ENCODE measurements around the gene NSRP1.

DNA sequence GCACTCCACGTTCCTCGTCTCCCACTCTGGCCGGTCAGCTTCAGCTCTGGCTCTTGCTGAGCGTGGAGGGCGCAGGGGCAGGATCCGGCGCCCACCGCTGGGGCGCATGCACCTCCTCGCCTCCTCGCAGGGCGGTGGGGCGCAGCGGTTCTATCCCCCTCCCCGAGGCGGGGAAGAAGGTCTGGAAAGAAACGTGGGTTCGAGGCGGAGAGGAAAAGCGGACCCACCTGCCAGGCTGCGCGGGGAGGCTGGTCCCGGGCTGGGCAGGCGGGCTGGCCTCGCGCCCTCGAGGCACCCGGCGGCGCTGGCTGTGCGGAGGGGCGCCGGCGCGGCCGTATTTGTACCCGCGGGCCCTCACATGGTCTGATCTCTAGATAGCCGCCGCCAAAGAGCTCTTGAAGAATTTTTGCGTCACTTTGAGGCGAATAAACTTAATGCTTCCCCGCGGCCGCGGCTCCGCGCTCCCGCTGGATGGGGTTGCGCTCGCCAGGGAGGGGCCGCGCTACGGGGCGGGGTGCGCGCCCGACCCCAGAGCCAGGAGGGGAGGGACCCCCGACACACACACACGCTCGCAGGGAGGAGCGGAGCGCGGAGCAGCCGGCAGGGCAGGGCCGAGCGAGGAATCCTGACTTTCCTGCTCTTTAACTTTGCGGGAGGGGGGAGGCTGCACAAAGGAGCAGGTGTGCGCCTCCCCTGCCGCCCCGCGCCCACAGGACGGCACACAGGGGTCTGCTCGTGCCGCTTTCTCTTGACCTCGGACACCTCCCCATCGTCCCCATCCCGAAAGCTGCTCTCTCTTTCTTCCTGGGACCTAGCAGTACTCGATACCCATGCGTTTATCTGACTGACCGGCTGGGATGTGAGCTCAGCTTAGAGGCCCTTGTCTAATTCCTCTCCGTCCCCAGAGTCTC, 119.0 kb downstream of the NSRP1 start, which contains the start of gene SLC6A4:
- TF ChIP-seq, protein P1, sequence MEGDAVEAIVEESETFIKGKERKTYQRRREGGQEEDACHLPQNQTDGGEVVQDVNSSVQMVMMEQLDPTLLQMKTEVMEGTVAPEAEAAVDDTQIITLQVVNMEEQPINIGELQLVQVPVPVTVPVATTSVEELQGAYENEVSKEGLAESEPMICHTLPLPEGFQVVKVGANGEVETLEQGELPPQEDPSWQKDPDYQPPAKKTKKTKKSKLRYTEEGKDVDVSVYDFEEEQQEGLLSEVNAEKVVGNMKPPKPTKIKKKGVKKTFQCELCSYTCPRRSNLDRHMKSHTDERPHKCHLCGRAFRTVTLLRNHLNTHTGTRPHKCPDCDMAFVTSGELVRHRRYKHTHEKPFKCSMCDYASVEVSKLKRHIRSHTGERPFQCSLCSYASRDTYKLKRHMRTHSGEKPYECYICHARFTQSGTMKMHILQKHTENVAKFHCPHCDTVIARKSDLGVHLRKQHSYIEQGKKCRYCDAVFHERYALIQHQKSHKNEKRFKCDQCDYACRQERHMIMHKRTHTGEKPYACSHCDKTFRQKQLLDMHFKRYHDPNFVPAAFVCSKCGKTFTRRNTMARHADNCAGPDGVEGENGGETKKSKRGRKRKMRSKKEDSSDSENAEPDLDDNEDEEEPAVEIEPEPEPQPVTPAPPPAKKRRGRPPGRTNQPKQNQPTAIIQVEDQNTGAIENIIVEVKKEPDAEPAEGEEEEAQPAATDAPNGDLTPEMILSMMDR (IDR thresholded peaks at IDR 0.05) = no peak
- TF ChIP-seq POLR2A (IDR thresholded peaks at IDR 0.05) = no peak
